A673 (cell line): ENCODE data around the gene CARD9. TPM values are rescaled to one million over a fixed set of nuclear protein-coding genes. Genes with fewer than 3 reads are reported as not detected.

Experiments
- BruUV-seq: library from RNA; stranded (reverse); fragments of 400-500 nt; replicated peaks from 2 replicates; lab custom pipeline; 2021; lab: Mats Ljungman, UMichigan
- CTCF ChIA-PET: fragments of 300-600 bp; sonication (Branson Sonifier 250); formaldehyde crosslinking; loops from one replicate; lab custom pipeline; 2022; ENCODE audit warnings: antibody characterized with exemption; lab: Charles Lee
- POLR2A ChIA-PET: fragments of 300-600 bp; sonication (Branson Sonifier 250); formaldehyde crosslinking; loops from one replicate; lab custom pipeline; 2022; ENCODE audit warnings: antibody characterized with exemption; ENCODE audit not compliant: low non-redundant PET; lab: Charles Lee
- DNase-seq: peaks from one replicate; pipeline ENCODE4 v3.0.0-alpha.2; 2015; ENCODE audit warnings: low spot score
- H3K27ac ChIP-seq: fragments of 200-600 bp; sonication (generic); 2 replicates; pipeline ENCODE4 v1.5.1; 2016; ENCODE audit warnings: mixed run types, low read depth, mild to moderate bottlenecking, mixed read lengths, antibody characterized with exemption, low read length; ENCODE audit not compliant: poor library complexity, severe bottlenecking
- H3K27me3 ChIP-seq: fragments of 200-600 bp; sonication (generic); replicated peaks from 2 replicates; pipeline ENCODE4 v1.6.1; 2017; ENCODE audit warnings: mixed run types, low read depth, mild to moderate bottlenecking, mixed read lengths, antibody characterized with exemption, low read length; ENCODE audit not compliant: insufficient read depth, poor library complexity
- H3K36me3 ChIP-seq: fragments of 200-600 bp; sonication (generic); 2 replicates; pipeline ENCODE4 v1.6.1; 2016; ENCODE audit warnings: mixed run types, mild to moderate bottlenecking, mixed read lengths, antibody characterized with exemption, low read length; ENCODE audit not compliant: insufficient read depth, poor library complexity, severe bottlenecking
- H3K4me1 ChIP-seq: fragments of 200-600 bp; sonication (generic); 2 replicates; pipeline ENCODE4 v1.6.1; 2017; ENCODE audit warnings: mixed run types, mild to moderate bottlenecking, mixed read lengths, antibody characterized with exemption, low read length; ENCODE audit not compliant: insufficient read depth, poor library complexity, severe bottlenecking
- H3K4me3 ChIP-seq: fragments of 200-600 bp; sonication (generic); 2 replicates; pipeline ENCODE4 v1.5.1; 2016; ENCODE audit warnings: low read depth, mixed run types, mild to moderate bottlenecking, mixed read lengths, low read length; ENCODE audit not compliant: poor library complexity, severe bottlenecking
- H3K9me3 ChIP-seq: fragments of 200-600 bp; sonication (generic); 2 replicates; pipeline ENCODE4 v1.6.1; 2016; ENCODE audit warnings: mixed run types, low read depth, mild to moderate bottlenecking, mixed read lengths, antibody characterized with exemption, low read length; ENCODE audit not compliant: poor library complexity, severe bottlenecking
- CTCF ChIP-seq: fragments of 300-800, 200-600 bp; sonication (generic); conservative IDR thresholded peaks from 2 replicates; pipeline ENCODE4 v1.5.1; 2017; ENCODE audit warnings: low read depth, mild to moderate bottlenecking, antibody characterized with exemption, low read length, moderate library complexity, mixed read lengths
- EZH2 ChIP-seq: fragments of 200-600 bp; sonication (generic); IDR thresholded peaks from 2 replicates; pipeline ENCODE4 v1.6.1; 2017; ENCODE audit warnings: borderline replicate concordance, low read depth, mild to moderate bottlenecking, mixed read lengths, antibody characterized with exemption, low read length; ENCODE audit not compliant: poor library complexity, severe bottlenecking
- intact Hi-C: fragments of 100-400 bp; cut with micrococcal nuclease; formaldehyde crosslinking; loops from one replicate; pipeline ENCODE4 v1.10.0; 2022; ENCODE audit not compliant: unreplicated experiment
- total RNA-seq: library from RNA; stranded (reverse); gene quantifications from 2 replicates; pipeline ENCODE4 v1.2.3, GENCODE V29; 2021

Gene CARD9
- total RNA-seq, 1 experiment from 2014 or later, result 5.4 TPM

- H3K4me1 ChIP-seq, result no peaks in the 10 kb centered on the region
- no peaks in the 10 kb centered on the region for H3K9me3 ChIP-seq
- ChIA-PET CTCF (no interaction called here), POLR2A (no interaction called here)
- TF ChIP-seq CTCF (no peak), EZH2 (no peak)
- no peak overlapping the region for H3K4me3 ChIP-seq
- H3K27me3 ChIP-seq, result no peaks in the 10 kb centered on the region
- intact Hi-C loops, result no loop called here
- peaks cover 71% of the 10 kb centered on the region for H3K36me3 ChIP-seq
- DNase-seq, result no peak
- H3K27ac ChIP-seq, result no peak overlapping the region
- no TSS peak for BruUV-seq
These were observed 19.3 kb upstream of the CARD9 start for GRCh38 chr9:136392538-136393449.

GRCh38 chr9:136391737-136392537 lies 18.5 kb upstream of the CARD9 start:
- Histone ChIP-seq H3K27me3 (no peaks in the 10 kb centered on the region), H3K36me3 (peaks cover 78% of the 10 kb centered on the region), H3K9me3 (no peaks in the 10 kb centered on the region), H3K4me1 (no peaks in the 10 kb centered on the region), H3K4me3 (no peak overlapping the region), H3K27ac (no peak overlapping the region)
- ChIA-PET POLR2A (interaction anchor here (0.5 kb wide), 1 partner anchor 1188 kb away, joined by 3 read pairs; no protein-coding TSS in a partner anchor), CTCF (no interaction called here)
- no TSS peak for BruUV-seq
- intact Hi-C loops, result no loop called here
- DNase-seq, result no peak
- TF ChIP-seq EZH2 (no peak), CTCF (no peak)

GRCh38 chr9:136389396-136389795 lies 15.9 kb upstream of the CARD9 start:
- DNase-seq, result no peak
- CTCF ChIA-PET, result no interaction called here

More at GRCh38 chr9:136389396-136389795, 15.9 kb upstream of the CARD9 start:
- H3K4me1 ChIP-seq, result no peaks in the 10 kb centered on the region
- TF ChIP-seq EZH2 (no peak), CTCF (no peak)
- H3K4me3 ChIP-seq, result no peak overlapping the region
- intact Hi-C loops, result no loop called here
- peaks cover 67% of the 10 kb centered on the region for H3K36me3 ChIP-seq
- H3K9me3 ChIP-seq, result no peaks in the 10 kb centered on the region
- POLR2A ChIA-PET, result no interaction called here
- H3K27me3 ChIP-seq, result no peaks in the 10 kb centered on the region
- no TSS peak for BruUV-seq
- no peak overlapping the region for H3K27ac ChIP-seq
